Mesothelial cell of epicardium (in vitro differentiated cells): ENCODE data around the gene POLE4. TPM values are rescaled to one million over a fixed set of nuclear protein-coding genes. Genes with fewer than 3 reads are reported as not detected.

Experiments
- DNase-seq, 2 experiments: peaks; one replicate each; pipeline ENCODE4 v3.0.0; 2021; ENCODE audit warnings: low spot score in 2 of 2; ENCODE audit not compliant: unreplicated experiment in 2 of 2
- H3K27ac Mint-ChIP-seq: 2 replicates; pipeline ENCODE4 v1.8.0; 2021; ENCODE audit warnings: mixed read lengths
- H3K27me3 Mint-ChIP-seq: 2 replicates; pipeline ENCODE4 v1.8.0; 2021; ENCODE audit warnings: low read depth, mixed read lengths
- H3K36me3 Mint-ChIP-seq: 2 replicates; pipeline ENCODE4 v1.8.0; 2021; ENCODE audit warnings: mixed read lengths
- H3K4me1 Mint-ChIP-seq: 2 replicates; pipeline ENCODE4 v1.8.0; 2021; ENCODE audit warnings: mixed read lengths
- H3K4me3 Mint-ChIP-seq: 2 replicates; pipeline ENCODE4 v1.8.0; 2021; ENCODE audit warnings: mild to moderate bottlenecking, moderate library complexity, mixed read lengths
- H3K9me3 Mint-ChIP-seq: 2 replicates; pipeline ENCODE4 v1.8.0; 2021; ENCODE audit warnings: mixed read lengths
- CTCF ChIP-seq: fragments of 200-600 bp; sonication (generic); IDR thresholded peaks from one replicate; pipeline ENCODE4 v1.5.0; 2021; ENCODE audit warnings: antibody characterized with exemption; ENCODE audit not compliant: unreplicated experiment
- total RNA-seq: library from RNA; stranded (reverse); gene quantifications from 3 replicates; pipeline ENCODE4 v1.2.1, GENCODE V29; 2021

Gene POLE4
- total RNA-seq, 1 donor from 2014 or later = 33.9 TPM

- no peak for TF ChIP-seq CTCF
- Mint-ChIP-seq H3K4me1 (peaks cover 4% of the 10 kb centered on the region), H3K27ac (no peak overlapping the region), H3K27me3 (no peaks in the 10 kb centered on the region), H3K36me3 (peaks cover 2% of the 10 kb centered on the region), H3K9me3 (peaks cover 4% of the 10 kb centered on the region), H3K4me3 (no peak overlapping the region)
- no peak for DNase-seq
These were observed 25.4 kb downstream of the POLE4 start for GRCh38 chr2:74983631-74984392.

- H3K4me3 Mint-ChIP-seq = no peak overlapping the region
- H3K4me1 Mint-ChIP-seq = no peaks in the 10 kb centered on the region
- H3K27me3 Mint-ChIP-seq = no peaks in the 10 kb centered on the region
- no peak for DNase-seq
- H3K36me3 Mint-ChIP-seq = no peaks in the 10 kb centered on the region
- TF ChIP-seq CTCF = no peak
- H3K27ac Mint-ChIP-seq = no peak overlapping the region
- peaks cover 4% of the 10 kb centered on the region for H3K9me3 Mint-ChIP-seq
These were observed 26.6 kb downstream of the POLE4 start for GRCh38 chr2:74984947-74985637.

- H3K27me3 Mint-ChIP-seq = no peaks in the 10 kb centered on the region
- TF ChIP-seq CTCF = no peak
- no peaks in the 10 kb centered on the region for H3K36me3 Mint-ChIP-seq
- peaks cover 4% of the 10 kb centered on the region for H3K9me3 Mint-ChIP-seq
- DNase-seq = no peak
- H3K4me1 Mint-ChIP-seq = no peaks in the 10 kb centered on the region
- H3K27ac Mint-ChIP-seq = no peak overlapping the region
- no peak overlapping the region for H3K4me3 Mint-ChIP-seq
These were observed 27.7 kb downstream of the POLE4 start for GRCh38 chr2:74985978-74986609.

GRCh38 chr2:74991977-74992376, 33.5 kb downstream of the POLE4 start:
- no peak for TF ChIP-seq CTCF
- Mint-ChIP-seq H3K36me3 (peaks cover 2% of the 10 kb centered on the region), H3K27me3 (no peaks in the 10 kb centered on the region), H3K4me1 (peaks cover 16% of the 10 kb centered on the region), H3K27ac (peak overlapping the region; percentile 62), H3K9me3 (peaks cover 16% of the 10 kb centered on the region), H3K4me3 (no peak overlapping the region)
- no peak for DNase-seq

GRCh38 chr2:74999468-74999867, 41.0 kb downstream of the POLE4 start:
- Mint-ChIP-seq H3K4me3 (no peak overlapping the region), H3K27ac (no peak overlapping the region), H3K27me3 (no peaks in the 10 kb centered on the region), H3K9me3 (peaks cover 12% of the 10 kb centered on the region), H3K36me3 (peaks cover 14% of the 10 kb centered on the region), H3K4me1 (peaks cover 5% of the 10 kb centered on the region)
- no peak for DNase-seq
- TF ChIP-seq CTCF = no peak
